ENCODE results near the gene THBD.

The THBD gene

GRCh38 chr20:23084282-23084844 lies 34.9 kb upstream of the THBD start:
- DNase-seq: no peak

DNA sequence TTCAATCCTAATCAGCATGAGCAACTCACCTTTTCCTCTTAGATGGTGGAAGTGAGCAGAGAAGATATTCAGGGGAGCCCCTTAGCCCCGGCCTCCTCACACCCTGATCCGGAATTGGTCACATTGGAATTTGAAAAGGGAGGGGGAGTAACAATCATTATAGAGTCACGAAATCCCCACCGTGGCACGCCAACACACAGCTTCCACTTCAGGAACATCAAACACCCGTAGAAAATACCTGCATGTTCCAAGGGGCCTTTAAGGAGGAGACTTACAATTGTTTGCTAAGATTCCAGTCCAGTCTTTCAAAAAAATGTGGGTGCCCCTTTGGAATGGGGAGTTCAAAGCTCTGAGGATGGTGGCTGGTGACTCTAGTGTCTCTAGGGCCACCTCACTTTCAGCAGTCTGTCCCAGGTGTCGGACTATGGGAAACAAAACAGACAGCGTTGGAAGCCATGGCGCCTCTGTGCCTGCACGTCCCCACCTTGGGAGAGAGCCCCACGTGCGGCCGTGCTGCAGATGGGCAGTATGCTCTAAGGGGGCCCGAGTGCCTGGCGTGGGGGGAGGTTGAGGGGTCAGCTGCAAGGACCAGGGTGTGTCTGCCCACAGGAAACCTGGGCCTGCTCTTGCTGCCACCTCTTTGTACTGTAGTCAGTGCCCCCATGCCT lies 34.2 kb upstream of the THBD start:
- no peak for DNase-seq

DNA sequence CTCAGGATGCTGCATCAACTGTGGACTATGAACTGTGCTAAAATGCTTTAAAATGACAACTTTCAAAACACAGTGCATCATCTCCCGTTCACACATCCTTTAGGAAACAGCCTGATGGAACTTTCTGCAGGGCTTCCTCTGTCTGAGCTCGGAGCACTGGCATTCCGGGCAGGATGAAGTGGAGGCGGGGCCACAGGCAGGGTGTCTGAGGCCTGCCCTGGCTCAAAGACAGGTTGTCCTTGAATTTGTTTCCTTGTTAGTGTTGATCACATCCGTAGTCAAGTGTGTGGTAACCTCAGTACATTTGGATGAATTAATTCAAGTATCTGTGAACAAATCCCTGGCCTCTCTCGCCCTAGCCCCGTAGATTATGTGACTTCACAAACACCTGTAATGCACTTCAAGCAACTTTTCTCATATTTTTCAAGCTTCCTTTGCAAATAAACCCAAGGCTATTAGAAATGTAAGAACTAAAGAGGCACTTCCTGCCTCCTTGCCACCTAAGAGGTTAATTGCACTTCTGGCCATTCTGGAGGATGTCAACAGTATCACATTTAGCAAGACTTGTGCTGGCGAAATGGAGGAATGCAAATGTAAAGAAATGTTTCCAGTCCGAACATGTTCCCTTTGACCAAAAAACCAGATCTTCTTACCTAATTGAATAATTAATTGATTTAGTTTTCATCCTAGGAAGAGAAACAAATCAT lies 33.5 kb upstream of the THBD start:
- DNase-seq: no peak

- DNase-seq: no peak
Measured at GRCh38 chr20:23081263-23081819, 31.9 kb upstream of the THBD start.

DNA sequence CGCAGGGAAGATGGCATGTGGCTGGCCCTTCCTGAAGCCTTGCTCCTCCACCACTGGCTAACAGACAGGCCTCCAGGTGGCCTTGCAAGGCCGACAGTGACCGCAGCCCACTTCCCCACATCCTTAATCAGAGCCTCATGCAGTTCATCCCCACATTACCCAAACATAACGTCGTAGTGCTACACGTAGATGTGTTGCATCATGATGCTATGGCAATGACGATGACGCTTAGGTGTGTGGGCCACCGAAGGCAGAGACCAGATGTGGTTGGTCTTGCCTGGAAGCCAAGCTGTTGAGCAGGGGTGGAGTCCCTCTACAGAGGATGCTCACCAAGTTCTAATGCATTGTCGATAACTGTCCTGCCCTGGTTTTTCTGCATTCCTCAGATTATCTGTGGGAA lies 31.0 kb upstream of the THBD start:
- no peak for DNase-seq

DNA sequence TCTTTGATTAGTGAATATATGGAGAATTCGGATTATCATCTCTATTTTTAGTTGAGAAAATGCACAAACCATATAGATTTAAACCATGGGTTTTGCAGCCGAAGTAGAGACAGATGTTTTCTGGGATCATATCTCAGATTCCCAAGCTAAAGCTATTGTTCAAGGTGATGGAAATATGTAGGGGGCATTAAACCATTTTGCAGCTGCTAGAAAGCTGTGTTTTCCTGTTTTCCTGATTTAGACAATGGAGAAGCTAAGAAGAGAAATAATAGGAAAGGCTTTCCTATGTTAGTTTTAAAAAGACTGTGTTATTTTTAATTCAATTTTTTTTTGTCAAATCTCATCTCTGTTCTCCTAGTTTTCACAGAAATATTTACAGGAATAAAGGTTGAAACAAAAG lies 30.5 kb upstream of the THBD start:
- DNase-seq: no peak

DNA sequence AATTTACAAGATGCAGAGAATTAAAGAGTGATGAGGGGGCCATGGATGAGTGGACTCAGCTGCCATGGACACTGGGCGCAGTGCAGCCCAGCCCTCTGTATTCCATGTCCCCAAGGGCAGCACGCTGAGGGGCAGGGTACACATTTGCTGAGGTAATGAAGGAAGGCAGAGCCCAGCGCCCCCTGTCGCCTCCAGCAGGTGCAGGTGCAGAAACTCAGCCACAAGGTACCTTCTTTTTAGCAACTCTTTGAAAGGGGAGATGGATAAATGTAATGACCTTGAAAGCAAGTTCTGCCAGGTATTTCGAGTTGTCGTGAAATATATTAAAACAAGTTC lies 29.5 kb upstream of the THBD start:
- DNase-seq: no peak

DNA sequence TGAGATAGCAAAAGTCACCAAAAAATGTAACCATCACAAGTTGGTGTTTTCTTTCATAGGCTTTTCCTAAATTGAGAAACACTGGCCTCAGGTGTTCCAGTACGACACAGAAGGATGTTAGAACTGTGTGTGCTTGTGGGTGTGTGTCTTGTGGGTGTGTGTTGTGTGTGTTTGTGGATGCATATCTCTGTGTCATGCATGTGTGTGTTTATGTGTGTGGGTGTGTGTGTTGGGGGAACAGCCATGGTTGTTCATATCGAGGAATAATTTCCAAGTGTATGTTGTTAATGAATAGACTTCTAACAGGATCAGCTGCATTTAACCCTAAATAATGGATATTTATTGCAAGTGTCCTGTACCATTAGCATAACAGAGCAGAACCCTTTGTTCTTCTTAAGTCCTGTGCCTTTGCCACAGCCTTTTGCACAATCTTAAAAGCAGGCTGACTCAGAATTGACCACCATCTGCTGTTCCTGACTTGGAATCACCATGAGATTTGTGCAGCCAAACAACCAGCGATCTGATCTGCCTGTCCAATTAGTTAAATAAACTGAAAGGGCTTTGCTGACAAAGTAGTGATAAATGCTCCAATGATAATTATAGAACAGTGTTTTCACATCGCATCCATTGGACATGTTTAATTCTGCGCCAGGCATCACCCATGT lies 29.0 kb upstream of the THBD start:
- DNase-seq: no peak

- DNase-seq: no peak
Measured at GRCh38 chr20:23077277-23077676, 27.8 kb upstream of the THBD start.

- no peak for DNase-seq
Measured at GRCh38 chr20:23074052-23074451, 24.6 kb upstream of the THBD start.

- DNase-seq: no peak
Measured at GRCh38 chr20:23072892-23073586, 23.6 kb upstream of the THBD start.

DNA sequence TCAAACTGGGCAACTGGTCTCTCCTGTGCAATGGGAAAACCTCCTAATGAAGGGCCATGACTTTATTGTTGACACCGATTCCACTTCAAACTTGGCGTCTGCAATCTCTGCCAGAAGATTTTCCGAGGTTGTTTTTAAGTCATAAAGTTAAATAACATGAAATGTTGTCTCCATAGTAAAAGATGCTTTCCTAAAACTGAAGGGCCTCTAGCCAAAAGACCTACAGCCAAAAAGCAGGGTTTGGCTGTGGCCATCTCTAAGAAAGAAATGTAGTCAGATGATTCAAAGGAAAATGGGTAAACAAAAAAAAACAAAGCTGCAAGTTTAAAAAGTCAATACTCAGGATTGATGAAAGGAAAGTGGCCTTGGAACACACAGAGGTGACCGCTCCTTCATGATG lies 22.5 kb upstream of the THBD start:
- DNase-seq: no peak

- no peak for DNase-seq
Measured at GRCh38 chr20:23071398-23071797, 21.9 kb upstream of the THBD start.

GRCh38 chr20:23069108-23069507 lies 19.6 kb upstream of the THBD start:
- DNase-seq: no peak

DNA sequence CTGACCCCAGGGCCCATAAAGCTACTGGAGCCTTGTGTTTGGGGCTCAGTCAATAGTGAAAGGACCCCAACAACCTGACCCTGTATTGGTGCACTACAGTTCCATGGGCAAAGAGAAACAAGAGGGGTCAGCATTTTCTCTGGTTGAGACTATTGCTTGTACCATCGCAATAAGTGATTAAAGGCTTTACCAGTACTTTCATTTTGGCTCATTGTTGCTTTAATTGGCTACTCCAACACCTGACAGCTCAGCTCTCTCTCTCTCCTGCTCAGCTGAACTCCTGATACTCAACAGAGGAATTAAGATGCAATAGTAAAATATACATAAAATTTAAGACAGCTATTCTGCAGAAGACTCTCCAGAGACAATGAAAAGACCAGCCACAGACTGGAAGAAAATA lies 18.8 kb upstream of the THBD start:
- DNase-seq: no peak

DNA sequence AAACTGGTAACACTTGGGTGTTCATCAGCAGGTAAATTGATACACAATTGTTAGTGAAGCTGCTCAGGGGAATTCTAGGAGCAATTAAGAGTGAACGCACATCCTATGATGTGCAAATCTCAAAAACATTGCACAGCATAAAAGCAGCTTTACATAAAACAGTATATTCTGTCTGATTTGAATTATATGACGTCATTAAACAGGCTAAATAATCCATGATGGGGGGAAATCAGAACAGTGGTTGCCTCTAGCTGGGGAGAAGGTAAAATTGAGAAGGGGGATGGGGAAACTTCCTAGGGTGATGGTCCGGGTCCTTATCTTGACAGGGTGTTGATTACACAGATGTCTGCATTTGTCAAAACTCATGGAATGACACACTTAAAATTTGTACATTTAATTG lies 17.3 kb upstream of the THBD start:
- no peak for DNase-seq

GRCh38 chr20:23065266-23066201 lies 16.1 kb upstream of the THBD start:
- no peak for DNase-seq

GRCh38 chr20:23063581-23063980 lies 14.1 kb upstream of the THBD start:
- no peak for DNase-seq

DNA sequence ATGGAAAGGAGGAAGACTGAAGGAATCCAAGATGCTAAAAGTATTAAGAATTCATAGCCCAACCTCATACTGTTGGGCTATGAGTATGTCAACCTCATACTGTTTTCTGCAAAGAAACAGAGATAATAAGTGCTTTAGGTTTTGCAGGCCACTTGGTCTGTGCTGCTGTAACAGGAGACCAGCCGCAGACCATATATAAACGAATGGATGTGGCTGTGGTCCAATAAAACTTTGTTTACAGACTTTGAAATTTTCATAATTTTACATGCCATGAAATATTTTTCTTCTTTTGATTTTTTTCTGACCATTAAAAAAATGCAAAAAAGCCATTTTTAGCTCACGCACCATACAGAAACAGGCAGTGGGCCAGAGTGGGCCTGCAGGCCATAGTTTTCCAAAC lies 13.7 kb upstream of the THBD start:
- DNase-seq: no peak

- no peak for DNase-seq
Measured at GRCh38 chr20:23062632-23063031, 13.2 kb upstream of the THBD start.

- peak; percentile 63 for DNase-seq
Measured at GRCh38 chr20:23061734-23062561, 12.5 kb upstream of the THBD start.

Measured in left hindlimb (tissue), 1 donor.